ENCODE data around the gene USP32. TPM values are rescaled to one million over a fixed set of nuclear protein-coding genes. Genes with fewer than 3 reads are reported as not detected.

The USP32 gene
- total and polyA plus RNA-seq, 2 of the 8 experiments (the other 6 are each of a cell fraction or from before 2014, with no cell fraction given) = 29.6 to 112 TPM

GRCh38 chr17:60392845-60393702 lies 1.1 kb upstream of the USP32 start:
- peak overlapping the region; percentile 80 to 96 (median 90) for H3K4me3 ChIP-seq (ENCODE audit: extremely low read depth in 1 of 4, insufficient read depth in 2 of 4, low read depth in 3 of 4, low read length in 4 of 4)
- H2BK15ac ChIP-seq (ENCODE audit: low read length) = peak overlapping the region; percentile 25; the same call in 1 of the 2 replicates
- H4K8ac ChIP-seq (ENCODE audit: extremely low read depth, insufficient read depth, low read length) = peak overlapping the region; percentile 22; the same call in 1 of the 2 replicates
- H3K18ac ChIP-seq (ENCODE audit: extremely low read depth, low read length) = peak overlapping the region; percentile 97
- no peak for TF ChIP-seq RAD21 (IDR thresholded peaks at IDR 0.05 in 1 of 2, conservative IDR thresholded peaks at IDR 0.05 in 1 of 2; ENCODE audit: low read depth in 2 of 2, low read length in 2 of 2)
- TF ChIP-seq, protein P1, sequence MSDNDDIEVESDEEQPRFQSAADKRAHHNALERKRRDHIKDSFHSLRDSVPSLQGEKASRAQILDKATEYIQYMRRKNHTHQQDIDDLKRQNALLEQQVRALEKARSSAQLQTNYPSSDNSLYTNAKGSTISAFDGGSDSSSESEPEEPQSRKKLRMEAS (IDR thresholded peaks at IDR 0.05) = peak; percentile 73
- TF ChIP-seq POLR2A (IDR thresholded peaks at IDR 0.05; ENCODE audit: control extremely low read depth in 1 of 2, low read depth in 2 of 2, low read length in 2 of 2) = peak in 1 of 2 experiments; percentile 3; a peak in 1 of 3 replicates
- TF ChIP-seq SRF (IDR thresholded peaks at IDR 0.05; ENCODE audit: low read depth, low read length) = no peak
- TF ChIP-seq, protein P2, sequence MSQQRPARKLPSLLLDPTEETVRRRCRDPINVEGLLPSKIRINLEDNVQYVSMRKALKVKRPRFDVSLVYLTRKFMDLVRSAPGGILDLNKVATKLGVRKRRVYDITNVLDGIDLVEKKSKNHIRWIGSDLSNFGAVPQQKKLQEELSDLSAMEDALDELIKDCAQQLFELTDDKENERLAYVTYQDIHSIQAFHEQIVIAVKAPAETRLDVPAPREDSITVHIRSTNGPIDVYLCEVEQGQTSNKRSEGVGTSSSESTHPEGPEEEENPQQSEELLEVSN (IDR thresholded peaks at IDR 0.05) = peak; percentile 83; the same call in 1 of the 2 replicates
- no peak for TF ChIP-seq SIX5 (IDR thresholded peaks at IDR 0.05; ENCODE audit: low read depth, low read length)
- no peak overlapping the region for H3K14ac ChIP-seq (ENCODE audit: insufficient read length)
- H2BK12ac ChIP-seq (ENCODE audit: low read depth, low read length) = peak overlapping the region; percentile 97
- H3K36me3 ChIP-seq (ENCODE audit: control insufficient read depth in 2 of 4, insufficient read depth in 4 of 4, low read length in 3 of 4) = no peaks in the 10 kb centered on the region
- H3K56ac ChIP-seq (replicated peaks; ENCODE audit: insufficient read length, low read depth, low read length) = peak overlapping the region; percentile 73
- peaks cover 6 to 34% of the 10 kb centered on the region in 2 experiments; a peak in 3 of 4 replicates for H3K79me2 ChIP-seq (ENCODE audit: control insufficient read depth in 1 of 2, insufficient read depth in 2 of 2, low read length in 2 of 2)
- DNase-seq (ENCODE audit: low read depth in 1 of 2, low spot score in 2 of 2) (no peak), FAIRE-seq (no peak)
- CTCF ChIA-PET (ENCODE audit: partially characterized antibody) = no interaction called here
- peak overlapping the region; percentile 7 for H3K4ac ChIP-seq (replicated peaks; ENCODE audit: insufficient read length, low read depth, low read length)
- H3K79me1 ChIP-seq (ENCODE audit: low read depth, low read length) = no peaks in the 10 kb centered on the region
- POLR2A ChIA-PET (ENCODE audit: partially characterized antibody) = interaction anchor here (1.0 to 1.8 kb wide), 8 partner anchors 8 to 208 kb away, joined by 3 to 6 read pairs (median 3); partner anchors contain the start of gene PPM1D
- 27% methylated on average over 17 of the region's 17 CpGs; no CpG with 5 or more reads in 1 of the 2 experiments for WGBS, 2 experiments (ENCODE audit: extremely low coverage in 1 of 2, insufficient coverage in 1 of 2, insufficient read length in 1 of 2, insufficient replicate concordance in 2 of 2, low coverage in 1 of 2, low lambda C conversion rate in 2 of 2, missing lambda C conversion rate in 1 of 2)
- H3K9me3 ChIP-seq (ENCODE audit: insufficient read depth in 2 of 2, low read depth in 1 of 2, low read length in 1 of 2) = no peaks in the 10 kb centered on the region
- H3K4me2 ChIP-seq (ENCODE audit: insufficient read depth in 1 of 2, low read depth in 2 of 2, low read length in 2 of 2) = peak overlapping the region; percentile 89 to 98
- H2BK5ac ChIP-seq (ENCODE audit: low read depth, low read length) = peak overlapping the region; percentile 97
- H2BK20ac ChIP-seq (ENCODE audit: low read length) = no peak overlapping the region
- H2BK120ac ChIP-seq (replicated peaks; ENCODE audit: low read depth, low read length) = no peak overlapping the region
- peak overlapping the region; percentile 88 for H4K5ac ChIP-seq (ENCODE audit: insufficient read length, low read depth, low read length)
- H3K27ac ChIP-seq (ENCODE audit: low read depth, low read length) = peak overlapping the region; percentile 97
- H4K91ac ChIP-seq (replicated peaks; ENCODE audit: insufficient read length, low read length) = peak overlapping the region; percentile 20
- no peaks in the 10 kb centered on the region for H4K20me1 ChIP-seq (replicated peaks in 1 of 2; ENCODE audit: control insufficient read depth in 1 of 2, insufficient read depth in 2 of 2, low read length in 2 of 2)
- no peak overlapping the region for H3K23ac ChIP-seq (ENCODE audit: insufficient read length)
- peak overlapping the region; percentile 94; the same call in 1 of the 2 replicates for H2AK5ac ChIP-seq (ENCODE audit: low read depth, low read length)
- H3K23me2 ChIP-seq (ENCODE audit: low read depth, low read length) = peaks cover 14% of the 10 kb centered on the region
- peak overlapping the region; percentile 72; the same call in 1 of the 2 replicates for H2AFZ ChIP-seq (ENCODE audit: low read length)
- no peaks in the 10 kb centered on the region for H3K27me3 ChIP-seq (replicated peaks in 1 of 4; ENCODE audit: control insufficient read depth in 3 of 4, extremely low read depth in 1 of 4, insufficient read depth in 3 of 4, low read length in 3 of 4)
- H3K4me1 ChIP-seq (replicated peaks in 1 of 4; ENCODE audit: control insufficient read depth in 3 of 4, insufficient read depth in 4 of 4, low read length in 3 of 4) = peaks cover 0 to 5% (median 4%) of the 10 kb centered on the region in 4 experiments; a peak in 5 of 7 replicates
- peak overlapping the region; percentile 87 to 92 (median 90) for H3K9ac ChIP-seq (replicated peaks in 1 of 4; ENCODE audit: extremely low read depth in 1 of 4, low read depth in 3 of 4, low read length in 3 of 4)
